Activated CD4-positive, alpha-beta T cell treated with anti-CD3 and anti-CD28 coated beads for 1 hour (primary cell): ENCODE data around the gene MSI2.
A peak's percentile ranks its signal among the peaks of the same experiment; 100 is the strongest.

Source experiments
- DNase-seq: peaks from one replicate; pipeline ENCODE4 v3.0.0-alpha.2; 2020

The MSI2 gene

DNA sequence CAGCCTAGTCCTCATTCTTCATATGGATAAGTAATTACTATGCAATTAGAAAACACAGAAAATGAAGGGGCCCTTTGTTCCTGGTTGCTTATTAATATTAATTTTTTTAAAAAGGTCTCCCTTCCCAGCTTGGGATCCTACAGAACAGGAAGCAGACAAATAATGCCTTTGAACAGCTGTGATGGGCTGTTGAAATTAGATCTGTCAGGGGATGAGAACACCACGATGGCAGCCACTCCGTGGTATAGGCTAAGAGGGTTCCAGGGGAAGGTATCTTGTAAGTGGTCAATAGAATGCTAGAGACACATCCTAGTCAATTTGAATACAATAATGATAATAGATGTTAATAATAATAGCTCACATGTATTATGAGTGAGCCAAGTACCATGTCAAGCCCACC is 405.7 kb downstream of the MSI2 start:
- no peak for DNase-seq

DNA sequence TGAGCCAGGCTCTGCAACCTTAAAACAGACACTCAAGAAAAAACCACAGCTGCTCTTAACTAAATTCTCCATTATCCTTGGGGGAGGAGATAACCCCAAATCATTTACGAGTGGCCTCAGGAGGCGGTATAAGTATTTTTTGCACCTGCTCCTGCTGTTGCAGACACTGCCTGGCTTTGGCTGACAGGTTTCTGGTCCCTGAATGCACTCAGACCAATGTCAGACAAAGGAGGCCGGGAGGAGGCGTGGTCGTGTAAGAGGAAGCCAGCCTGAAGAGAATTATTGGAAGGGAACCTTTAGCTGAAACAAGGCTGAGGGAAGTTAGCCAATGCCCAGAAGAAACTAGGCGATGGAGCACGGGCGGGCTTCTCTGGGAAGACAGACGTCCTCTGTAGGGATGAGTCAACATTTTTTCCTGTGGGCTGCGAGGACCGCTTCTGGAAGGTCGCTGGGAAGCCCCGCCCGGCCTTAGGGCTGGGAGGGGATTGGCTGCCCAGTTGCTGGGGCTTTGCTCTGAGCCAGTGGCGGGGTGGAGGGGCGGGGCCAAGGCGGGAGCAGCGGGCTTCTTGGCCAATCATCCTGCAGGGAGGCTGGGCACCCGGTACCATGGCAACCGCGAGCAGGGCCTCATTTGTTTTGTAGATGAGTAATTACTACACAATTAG is 406.5 kb downstream of the MSI2 start:
- no peak for DNase-seq

DNA sequence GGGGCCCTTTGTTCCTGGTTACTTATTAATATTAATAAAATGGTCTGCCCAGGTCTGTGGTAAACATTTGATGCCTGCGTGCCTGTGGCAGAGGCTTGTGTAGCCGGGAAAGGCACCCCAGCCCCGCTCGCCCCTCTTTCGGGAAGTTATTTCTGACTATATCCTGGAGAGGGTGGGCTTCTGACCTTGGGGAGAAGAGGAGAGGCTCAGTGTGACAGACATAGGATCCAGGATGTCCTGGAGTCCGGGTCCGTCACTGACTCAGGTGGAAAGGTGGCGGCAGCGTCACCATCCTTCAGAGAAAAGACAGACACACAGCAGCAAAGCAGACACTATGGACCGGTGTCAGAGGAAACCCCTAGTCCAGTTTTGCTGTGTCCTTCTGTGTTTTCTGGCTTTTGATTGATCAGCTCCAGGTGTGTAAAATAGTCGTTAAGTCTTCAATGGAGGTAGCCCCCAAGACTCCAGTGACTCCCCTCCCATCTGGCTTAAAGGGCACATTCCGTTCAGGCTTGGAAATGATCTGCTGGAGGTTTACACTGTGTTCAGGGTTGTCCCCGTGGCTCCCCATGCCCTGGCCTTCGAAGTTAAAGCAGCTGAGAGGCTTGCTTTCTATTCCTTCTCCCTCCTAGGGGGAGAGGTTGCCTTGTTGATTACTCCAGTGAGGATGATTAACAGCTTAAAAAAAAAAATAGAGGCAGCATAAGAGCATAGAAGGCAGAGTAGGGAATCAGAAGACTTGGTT is 407.2 kb downstream of the MSI2 start:
- DNase-seq, result no peak

DNA sequence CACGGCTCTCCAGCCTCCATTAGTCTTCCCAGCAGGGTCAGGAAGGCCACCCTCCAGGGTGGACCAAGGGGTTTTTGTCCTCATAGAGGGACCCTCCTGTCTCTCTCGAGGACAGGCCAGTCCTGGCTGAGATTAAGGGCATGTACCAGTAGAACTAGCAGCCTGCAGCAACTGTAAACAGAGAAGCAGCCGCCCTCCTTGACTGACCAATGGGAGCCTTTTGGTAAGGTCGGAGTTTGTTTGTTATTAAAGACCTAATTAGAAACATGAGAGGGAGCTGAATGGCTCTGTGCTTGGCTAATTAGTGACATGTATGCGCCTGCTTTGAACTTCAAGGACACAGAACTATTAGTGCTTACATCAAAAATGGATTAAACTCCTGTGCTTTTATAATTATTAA is 408.8 kb downstream of the MSI2 start:
- no peak for DNase-seq

DNA sequence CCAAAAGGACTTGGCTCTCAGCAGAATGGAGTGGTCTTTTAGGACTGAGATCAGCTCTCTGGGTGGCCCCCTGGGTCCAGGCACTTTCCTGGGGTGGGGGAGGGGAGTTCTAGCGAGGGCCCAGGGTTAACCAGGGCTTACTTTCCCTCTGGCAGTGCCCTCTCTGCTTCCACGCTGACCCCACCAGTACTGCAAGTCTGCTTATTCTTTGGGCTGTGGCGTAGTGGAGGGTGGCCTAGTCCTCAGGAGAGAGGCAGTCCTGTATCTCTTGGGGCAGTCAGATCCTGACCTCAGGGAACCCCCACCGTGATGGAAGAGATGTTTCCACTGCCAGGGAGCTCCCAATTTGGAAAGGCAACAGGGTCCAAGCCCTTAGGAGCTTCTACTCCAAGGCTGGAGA is 409.4 kb downstream of the MSI2 start:
- no peak for DNase-seq

DNA sequence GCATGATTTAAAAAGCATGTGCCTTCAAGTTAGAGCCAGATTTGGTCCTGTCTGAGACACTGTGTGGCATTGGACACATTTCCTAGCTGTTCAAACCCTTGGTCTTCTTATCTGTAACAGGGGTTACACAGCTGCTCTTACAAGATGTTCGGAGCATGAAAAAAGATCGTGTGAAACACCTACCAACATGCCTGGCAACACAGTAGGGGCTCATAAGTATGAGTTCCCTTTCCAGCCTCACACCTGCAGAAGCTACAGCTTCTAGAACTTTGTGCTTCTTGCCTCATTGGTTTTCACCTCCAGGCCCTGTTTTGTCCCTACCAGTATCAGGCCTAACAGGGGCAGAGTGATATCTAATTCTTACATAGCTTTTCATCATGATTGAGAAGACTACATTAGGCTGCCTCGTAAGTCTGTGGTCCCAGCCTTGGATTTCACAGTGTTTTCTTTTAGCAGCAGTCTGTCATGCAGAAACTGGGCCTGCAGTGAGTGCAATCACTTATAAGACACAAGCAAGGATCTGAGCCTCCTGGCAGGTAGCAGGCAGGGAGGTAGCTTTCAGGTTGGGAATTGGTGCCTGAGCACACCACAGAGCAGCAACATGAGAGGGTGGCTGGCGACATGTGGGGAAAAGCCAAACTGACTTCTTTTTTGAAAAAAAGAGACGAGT is 410.0 kb downstream of the MSI2 start:
- no peak for DNase-seq

DNA sequence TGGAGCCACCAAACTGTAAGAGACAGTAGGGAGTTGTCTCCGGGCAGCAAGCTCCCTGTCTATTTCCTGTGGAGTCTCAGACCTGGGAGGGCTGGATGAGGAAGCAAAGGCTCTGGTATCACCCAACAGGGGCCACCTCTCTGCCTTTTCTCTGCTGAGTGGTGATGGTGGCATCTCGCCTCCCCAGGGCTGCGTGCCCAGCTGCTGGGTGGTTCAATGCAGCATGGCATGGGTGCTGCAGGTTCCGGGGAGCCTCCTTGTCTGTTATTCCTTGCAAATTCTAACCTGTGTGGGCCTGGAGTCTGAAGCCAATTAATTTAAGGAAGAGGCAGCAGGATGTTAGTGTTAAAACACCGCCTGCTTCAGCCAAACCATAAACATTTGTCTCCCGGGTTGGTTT is 410.6 kb downstream of the MSI2 start:
- no peak for DNase-seq

DNA sequence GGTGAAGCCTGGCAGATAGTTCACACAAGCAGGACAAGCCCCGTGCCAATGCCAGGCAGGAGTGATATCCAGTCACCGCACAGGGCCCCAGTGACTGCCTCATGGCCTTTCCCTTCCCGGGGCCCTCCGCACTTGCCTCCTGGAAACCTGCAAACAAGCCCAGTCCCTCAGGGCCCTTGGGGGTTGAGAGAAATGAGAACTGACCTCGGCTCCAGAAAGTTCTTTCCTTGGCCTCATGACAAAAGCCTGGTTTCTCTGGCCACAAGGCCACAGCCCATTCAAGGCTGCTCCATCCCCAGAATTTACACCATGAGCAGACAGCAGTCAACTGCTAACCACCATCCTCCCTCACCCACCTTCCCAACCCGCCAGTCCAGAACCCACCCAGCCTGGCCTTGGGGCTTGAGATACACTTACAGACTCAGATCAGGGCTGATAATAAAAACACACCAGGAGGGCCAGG is 411.2 kb downstream of the MSI2 start:
- no peak for DNase-seq

DNA sequence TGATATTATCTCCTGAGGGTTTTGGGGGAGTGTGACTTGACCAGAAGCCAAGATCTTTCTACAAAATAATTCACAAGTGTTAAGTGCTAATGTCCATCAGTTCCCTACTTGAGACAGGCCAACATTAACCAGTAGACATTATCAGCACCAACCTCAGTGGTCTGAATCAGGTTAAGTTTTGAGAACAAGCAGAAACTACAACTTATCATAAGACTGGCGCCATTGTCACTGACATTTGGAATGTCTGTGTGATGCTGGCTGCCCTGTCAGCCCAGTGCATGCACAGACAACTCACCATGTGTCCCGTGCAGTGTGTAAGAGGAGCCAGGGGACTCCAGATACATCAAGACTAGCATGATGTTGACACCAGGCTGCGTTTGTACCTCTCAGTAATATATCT is 412.0 kb downstream of the MSI2 start:
- DNase-seq, result no peak

DNA sequence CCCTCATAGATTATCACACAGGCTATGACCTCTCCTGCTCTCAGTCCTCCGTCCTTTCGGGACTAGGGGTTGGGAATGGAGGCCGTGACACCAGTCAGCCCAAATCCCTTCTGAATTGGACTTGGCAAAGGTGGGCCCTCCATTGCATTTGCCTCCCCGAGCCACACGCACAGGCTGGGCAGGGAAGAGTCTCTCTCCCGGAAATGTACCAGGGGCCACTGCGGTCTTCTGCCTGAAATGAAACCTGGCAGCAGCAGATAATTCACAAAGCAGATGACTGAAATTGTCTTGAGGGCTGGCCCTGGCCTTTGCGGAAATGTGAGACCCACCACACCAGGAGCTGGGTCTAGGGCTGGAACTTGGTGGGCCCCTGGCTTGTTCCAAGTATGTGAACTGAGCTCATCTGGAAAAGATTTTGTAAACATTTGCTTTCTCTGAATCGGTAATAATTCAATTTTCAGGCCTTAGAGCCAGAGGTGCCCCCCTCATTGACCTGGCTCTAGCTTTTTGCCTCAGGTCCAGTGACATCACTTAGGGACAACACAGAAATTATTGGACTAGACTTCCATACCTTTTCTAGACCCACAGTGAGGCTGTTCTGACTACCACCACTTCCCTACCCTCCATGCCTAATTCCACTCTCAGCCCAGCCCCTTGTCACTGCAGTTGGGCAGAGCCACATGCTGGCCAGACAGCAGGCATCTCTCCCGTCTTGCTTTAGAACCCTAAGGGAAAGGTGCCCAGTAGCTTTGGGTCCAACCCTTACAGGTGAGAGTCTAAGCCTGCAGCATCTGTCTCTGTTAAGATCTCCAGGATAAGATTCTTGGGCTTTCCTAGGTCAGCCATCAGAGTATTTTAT is 413.6 kb downstream of the MSI2 start:
- no peak for DNase-seq

DNA sequence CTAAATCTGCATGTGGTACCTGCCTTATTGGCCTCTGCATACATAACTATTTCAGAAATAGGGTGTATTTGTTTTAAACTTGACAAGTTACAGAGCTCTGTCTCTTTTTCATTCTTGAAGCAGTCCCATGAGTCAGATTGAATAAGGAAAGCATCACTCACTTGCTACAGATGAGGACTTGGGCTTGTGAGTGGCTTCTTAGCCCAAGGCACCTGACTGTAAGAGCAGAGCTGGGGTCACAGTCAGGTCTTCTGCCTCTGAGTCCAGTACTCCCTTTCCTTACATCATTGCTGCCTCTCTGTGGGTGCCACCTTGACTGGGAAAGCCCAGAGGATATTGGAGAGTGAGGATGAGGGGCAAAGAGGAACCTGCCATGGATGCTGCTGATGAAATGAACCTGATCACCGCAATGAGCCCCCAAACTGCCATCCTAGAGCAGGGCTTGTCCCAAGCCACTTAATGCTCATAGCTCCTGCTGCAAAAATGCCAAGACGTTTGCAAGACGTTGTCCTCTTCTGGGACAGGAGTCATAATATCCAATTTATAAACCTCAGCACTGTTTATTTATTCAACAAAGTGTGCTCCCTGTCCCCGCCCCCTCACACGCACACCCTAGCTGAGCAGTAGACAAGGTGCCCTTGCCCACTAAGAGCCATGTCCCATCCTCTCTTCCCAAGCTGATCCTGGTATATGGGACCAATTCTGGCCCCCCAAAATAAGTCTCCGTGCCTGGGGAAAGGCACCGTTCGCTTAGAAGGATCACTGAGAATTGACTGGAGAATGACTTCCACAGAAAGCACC is 414.6 kb downstream of the MSI2 start:
- DNase-seq, result no peak

DNA sequence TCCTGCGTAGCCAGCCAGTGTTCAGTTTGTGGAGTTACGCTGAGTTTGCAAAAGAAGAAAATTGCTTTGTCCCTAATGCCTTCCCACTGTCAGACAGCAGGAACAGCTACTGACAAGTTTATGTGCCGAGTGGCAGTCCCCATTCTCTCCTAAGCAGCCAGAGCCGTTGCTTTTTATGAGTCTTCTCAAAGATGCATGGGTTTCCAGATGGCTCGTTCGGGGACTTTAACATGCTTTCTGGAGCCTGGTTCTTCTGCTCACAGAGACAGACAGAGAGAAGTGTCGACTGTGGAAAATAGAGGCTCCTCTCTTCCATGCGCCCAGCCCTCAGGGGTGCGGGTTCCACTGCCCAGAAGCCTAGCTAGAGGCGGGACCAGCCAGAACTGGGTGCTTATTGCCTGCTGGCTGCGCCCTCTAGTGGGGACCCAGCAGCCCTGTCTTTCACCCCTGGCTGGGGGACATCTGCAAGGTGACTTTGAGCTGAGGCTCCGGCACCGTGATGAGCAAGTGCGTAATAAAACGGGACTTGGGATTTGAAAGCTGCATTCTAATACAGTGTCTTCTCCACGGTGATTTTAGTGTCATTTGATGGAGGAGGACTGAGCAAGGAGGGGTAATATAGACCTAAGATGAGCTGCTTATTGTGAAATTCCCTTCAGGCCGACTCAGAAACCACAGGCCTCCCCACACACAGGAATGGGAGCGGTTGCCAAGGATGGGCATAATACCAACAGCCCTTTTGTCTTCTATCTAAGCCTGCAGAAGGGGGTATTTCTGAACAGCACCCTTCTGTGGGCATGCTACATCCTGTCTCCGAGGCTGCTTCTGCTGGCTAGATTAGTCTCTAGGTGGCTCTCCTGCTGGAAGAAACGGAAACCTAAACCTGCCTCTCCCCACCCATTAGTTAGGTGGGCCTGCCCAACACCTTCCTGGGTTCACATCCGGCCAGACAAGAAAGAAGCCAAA is 415.6 kb downstream of the MSI2 start:
- DNase-seq, result peak; percentile 50

DNA sequence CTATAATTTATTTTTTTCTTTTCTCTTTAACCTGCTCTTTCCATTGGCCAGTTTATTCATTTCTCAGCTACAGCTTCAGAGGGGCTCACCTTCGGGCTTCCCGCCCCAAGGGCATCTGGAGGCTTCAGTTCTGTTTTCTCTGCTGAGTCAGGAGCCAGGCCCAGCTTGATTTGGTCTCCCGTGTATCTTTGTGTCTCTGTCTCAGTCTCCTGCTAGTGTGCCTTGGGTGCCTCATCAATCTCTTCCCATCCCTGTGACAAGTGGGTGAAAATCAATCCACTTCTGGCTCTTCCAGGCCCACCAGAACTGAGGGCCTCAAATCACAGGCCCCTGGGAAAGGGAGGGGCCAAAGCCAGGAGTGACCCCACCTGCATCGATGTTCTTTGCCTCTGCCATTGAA is 416.6 kb downstream of the MSI2 start:
- DNase-seq, result no peak

DNA sequence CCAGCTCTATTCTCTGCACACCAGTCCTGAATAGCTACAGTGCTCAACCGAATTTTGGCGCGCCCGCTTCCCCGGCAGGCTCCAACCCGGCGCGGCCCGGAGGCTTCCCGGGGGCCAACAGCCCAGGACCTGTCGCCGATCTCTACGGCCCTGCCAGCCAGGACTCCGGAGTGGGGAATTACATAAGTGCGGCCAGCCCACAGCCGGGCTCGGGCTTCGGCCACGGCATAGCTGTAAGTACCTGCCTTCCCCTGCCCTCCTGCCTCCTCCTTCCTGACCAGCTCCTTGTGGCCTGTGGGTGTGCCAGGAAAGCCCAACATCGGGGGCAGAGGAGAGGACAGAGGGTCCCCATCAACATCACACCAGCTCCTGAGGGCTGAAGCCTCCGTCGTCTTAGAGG is 418.6 kb downstream of the MSI2 start:
- DNase-seq, result no peak

DNA sequence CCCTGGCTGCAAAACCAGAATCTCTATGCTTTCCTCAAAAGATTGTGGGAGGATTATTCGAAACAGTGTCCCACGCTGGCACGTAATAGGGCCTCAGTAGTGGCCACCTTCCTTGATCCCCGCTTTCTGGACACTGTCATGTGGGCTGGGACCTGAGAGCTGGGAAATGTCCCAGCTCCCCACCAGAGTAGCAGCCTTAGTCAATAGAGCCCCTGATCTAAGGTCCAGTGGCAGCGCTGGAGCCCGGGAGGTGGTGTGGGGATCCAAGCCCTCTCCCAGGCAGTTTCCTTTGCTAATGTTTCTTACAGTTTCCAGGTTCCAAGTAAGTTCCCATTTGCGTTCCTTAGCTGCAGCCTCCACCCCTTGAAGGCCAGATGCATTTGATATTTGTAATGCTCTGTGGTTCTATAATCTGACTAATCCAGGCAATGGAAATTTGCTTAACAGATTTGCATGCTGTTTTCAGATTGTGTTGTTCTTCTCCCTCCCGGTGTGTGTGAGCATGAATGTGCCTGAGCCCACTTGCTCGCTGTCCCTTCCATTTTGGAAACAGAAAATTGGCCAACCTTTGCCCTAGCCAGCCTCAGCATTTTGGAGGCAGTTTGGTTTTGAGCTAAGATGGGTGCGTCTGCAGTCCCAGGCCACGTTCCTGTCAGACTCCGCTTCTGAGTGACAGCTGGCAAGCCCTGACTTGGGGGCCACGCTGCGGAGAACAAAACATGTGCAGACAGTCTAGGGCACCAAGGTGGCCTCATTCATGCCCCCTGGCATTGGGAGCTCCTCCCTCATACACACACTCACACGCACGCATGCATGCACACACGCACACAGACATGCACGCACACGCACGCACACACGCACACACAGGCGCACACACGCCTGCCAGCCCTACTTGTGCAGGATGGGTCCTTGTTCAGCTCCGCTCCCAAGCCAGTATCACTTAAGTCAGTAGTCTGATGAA is 419.4 kb downstream of the MSI2 start:
- DNase-seq, result no peak

DNA sequence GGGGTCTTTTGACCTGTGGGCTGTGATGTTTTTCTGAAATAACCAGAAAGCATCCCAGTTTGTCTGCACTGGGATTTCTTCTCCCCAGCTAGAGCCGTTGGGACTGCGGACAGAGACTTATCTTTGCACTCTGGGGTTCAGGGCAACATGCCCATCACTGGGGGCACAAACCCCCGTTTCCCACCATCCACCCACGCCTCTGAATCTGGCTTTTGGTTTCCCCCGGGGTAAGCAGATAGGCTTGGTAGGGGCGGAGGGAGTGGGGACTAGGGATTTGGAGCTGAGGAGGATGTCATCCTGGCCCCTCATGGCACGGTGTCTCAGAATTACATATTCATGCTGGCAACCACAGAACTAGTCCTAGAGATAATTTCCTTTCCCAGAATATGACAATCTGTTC is 420.2 kb downstream of the MSI2 start:
- no peak for DNase-seq

DNA sequence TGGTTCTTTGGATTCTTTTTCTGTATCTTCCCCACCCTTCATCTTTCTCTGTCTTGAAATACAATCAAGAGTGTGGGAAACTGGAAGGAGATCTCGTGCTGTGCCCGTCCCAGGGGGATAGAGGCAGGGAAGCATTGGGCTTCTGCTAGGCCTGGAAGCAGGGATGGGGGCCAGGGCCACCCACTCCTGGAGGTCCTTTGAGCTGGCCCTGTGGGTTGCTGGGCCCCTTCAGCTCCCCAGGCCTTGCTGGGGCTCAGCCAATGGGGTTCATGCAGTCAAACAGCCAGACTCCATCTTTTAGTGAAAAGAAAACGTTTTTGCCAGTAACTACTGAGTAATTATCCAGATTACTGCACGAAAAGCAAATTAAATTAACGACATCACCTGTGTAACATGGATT is 421.0 kb downstream of the MSI2 start:
- no peak for DNase-seq

DNA sequence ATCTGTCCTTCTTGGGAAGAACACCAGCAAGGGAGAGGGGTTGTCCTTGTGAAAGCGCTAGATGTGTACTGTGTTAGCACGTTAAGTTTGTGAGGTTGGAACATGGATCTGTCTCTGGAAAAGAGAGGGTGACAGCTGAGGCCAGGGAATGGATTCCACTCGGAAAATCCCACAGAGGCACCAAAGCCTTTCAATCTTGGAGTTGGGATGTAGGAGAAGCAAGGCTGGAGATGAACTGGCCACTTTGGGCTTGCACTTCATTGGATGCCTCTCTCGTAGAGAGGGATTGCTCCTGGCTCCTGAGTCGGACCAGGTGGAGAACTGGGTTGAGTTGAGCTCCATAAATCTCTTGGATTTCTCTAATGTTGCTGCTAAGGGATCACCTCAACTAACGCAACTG is 421.5 kb downstream of the MSI2 start:
- no peak for DNase-seq

DNA sequence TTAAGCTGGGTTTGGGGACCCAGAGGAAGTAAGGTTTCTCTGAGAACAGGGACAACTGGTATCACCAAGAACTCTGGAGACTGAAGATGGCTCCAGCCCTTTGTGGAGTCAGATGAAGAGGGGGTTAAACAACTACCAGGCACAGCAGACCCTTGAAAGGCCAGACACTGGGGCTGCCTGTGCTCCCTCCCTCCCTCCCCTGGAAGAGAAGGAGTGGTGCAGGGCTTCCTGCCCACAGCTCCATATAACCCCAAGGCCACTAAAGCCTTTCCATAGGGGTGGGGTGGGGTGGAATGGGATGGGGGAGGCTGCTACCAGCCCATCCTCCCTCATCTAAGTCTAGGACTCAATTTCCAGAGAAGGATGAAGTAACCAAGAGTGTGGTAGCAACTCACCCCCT is 422.1 kb downstream of the MSI2 start:
- DNase-seq, result no peak

DNA sequence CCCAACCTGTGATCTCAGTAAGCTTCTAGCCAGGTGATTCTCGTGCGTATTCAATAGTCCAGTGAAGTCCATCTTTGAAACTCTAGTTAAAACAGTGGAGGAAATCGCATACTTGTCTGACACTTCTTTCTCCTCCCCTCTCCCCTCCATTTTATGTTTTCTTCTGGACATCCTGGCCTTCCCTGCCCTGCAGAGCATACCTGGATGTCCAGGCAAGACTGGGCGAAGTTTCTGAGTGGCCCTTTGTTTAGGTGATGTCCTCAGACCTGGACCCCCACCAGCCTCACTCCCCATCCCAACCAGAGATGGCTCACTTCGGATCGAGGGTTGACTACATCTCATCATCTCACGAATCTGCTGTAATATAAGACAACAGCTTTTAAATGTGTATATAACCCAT is 423.0 kb downstream of the MSI2 start:
- DNase-seq, result no peak
